PC-9 (cell line): Measurements from ENCODE around the gene CKAP2L. TPM values are rescaled to one million over a fixed set of nuclear protein-coding genes. Genes with fewer than 3 reads are reported as not detected.
A peak's percentile ranks its signal among the peaks of the same experiment; 100 is the strongest.

ENCODE experiments used
- BruUV-seq: library from RNA; stranded (reverse); fragments of 400-500 nt; replicated peaks from 2 replicates; lab custom pipeline; 2021; lab: Mats Ljungman, UMichigan
- CTCF ChIA-PET: fragments of 300-600 bp; sonication (Branson Sonifier 250); formaldehyde crosslinking; loops from one replicate; lab custom pipeline; 2022; ENCODE audit warnings: antibody characterized with exemption; lab: Charles Lee
- POLR2A ChIA-PET: fragments of 300-600 bp; sonication (Branson Sonifier 250); formaldehyde crosslinking; loops from one replicate; lab custom pipeline; 2022; ENCODE audit warnings: antibody characterized with exemption; ENCODE audit not compliant: unreplicated experiment; lab: Charles Lee
- DNase-seq, 2 experiments: peaks; one replicate each; pipeline versions ENCODE4 v3.0.0 to v3.0.0-alpha.2; 2015 to 2022; ENCODE audit warnings: mixed read lengths in 1 of 2
- H2AFZ ChIP-seq: fragments of 200-600 bp; sonication (generic); 2 replicates; pipeline ENCODE4 v1.8.1; 2017; ENCODE audit warnings: antibody characterized with exemption
- H3F3A ChIP-seq: fragments of 200-600 bp; sonication (generic); 2 replicates; pipeline ENCODE4 v1.8.1; 2017; ENCODE audit warnings: antibody characterized with exemption, mild to moderate bottlenecking, low read depth; ENCODE audit not compliant: insufficient read depth
- H3K27ac ChIP-seq: fragments of 200-600 bp; sonication (generic); 2 replicates; pipeline ENCODE4 v1.6.1; 2016; ENCODE audit warnings: mixed run types
- H3K27me3 ChIP-seq: fragments of 200-600 bp; sonication (generic); 2 replicates; pipeline ENCODE4 v1.6.1; 2016; ENCODE audit warnings: low read depth, mixed run types; ENCODE audit not compliant: insufficient read depth
- H3K36me3 ChIP-seq: fragments of 200-600 bp; sonication (generic); 2 replicates; pipeline ENCODE4 v1.6.1; 2016; ENCODE audit warnings: low read depth, mixed run types
- H3K4me1 ChIP-seq: fragments of 200-600 bp; sonication (generic); replicated peaks from 2 replicates; pipeline ENCODE4 v1.6.1; 2016; ENCODE audit warnings: mixed run types; ENCODE audit not compliant: insufficient read depth
- H3K4me2 ChIP-seq: fragments of 200-600 bp; sonication (generic); 2 replicates; pipeline ENCODE4 v1.6.1; 2017; ENCODE audit warnings: mixed run types
- H3K4me3 ChIP-seq: fragments of 200-600 bp; sonication (generic); 2 replicates; pipeline ENCODE4 v1.6.1; 2016; ENCODE audit warnings: mixed run types
- H3K79me2 ChIP-seq: fragments of 200-600 bp; sonication (generic); 2 replicates; pipeline ENCODE4 v1.6.1; 2017; ENCODE audit warnings: low read depth, mixed run types
- H3K9me2 ChIP-seq: fragments of 200-600 bp; sonication (generic); 2 replicates; pipeline ENCODE4 v1.8.1; 2017; ENCODE audit warnings: mild to moderate bottlenecking; ENCODE audit not compliant: insufficient read depth
- H3K9me3 ChIP-seq: fragments of 200-600 bp; sonication (generic); 2 replicates; pipeline ENCODE4 v1.8.1; 2016; ENCODE audit warnings: low read depth; ENCODE audit not compliant: insufficient read depth
- H4K20me1 ChIP-seq: fragments of 200-600 bp; sonication (generic); 2 replicates; pipeline ENCODE4 v1.8.1; 2017; ENCODE audit not compliant: insufficient read depth
- CTCF ChIP-seq: fragments of 200-600 bp; sonication (generic); conservative IDR thresholded peaks from 2 replicates; pipeline ENCODE4 v1.6.1; 2017; ENCODE audit warnings: mixed run types, antibody characterized with exemption, mild to moderate bottlenecking, moderate library complexity
- EZH2 ChIP-seq: fragments of 200-600 bp; sonication (generic); IDR thresholded peaks from 2 replicates; pipeline ENCODE4 v1.8.0; 2017; ENCODE audit warnings: antibody characterized with exemption, low read depth
- intact Hi-C: fragments of 100-400 bp; cut with micrococcal nuclease; formaldehyde crosslinking; loops from one replicate; pipeline ENCODE4 v1.10.0; 2022; ENCODE audit not compliant: unreplicated experiment
- total RNA-seq: library from RNA; stranded (reverse); gene quantifications from 2 replicates; pipeline ENCODE4 v1.2.3, GENCODE V29; 2021

The CKAP2L gene
- total RNA-seq, 1 experiment from 2014 or later = 28.7 TPM

GRCh38 chr2:112795774-112796173 is 31.4 kb upstream of the CKAP2L start:
- intact Hi-C loops = loop anchor here (2.0 kb wide), 1 partner anchor 41 kb away; the partner anchor contains the start of gene IL1B
- CTCF ChIA-PET = interaction anchor here (0.6 kb wide), 1 partner anchor 196 kb away, joined by 10 read pairs; no protein-coding TSS in a partner anchor
- no peak overlapping the region for H2AFZ ChIP-seq
- peaks cover 47% of the 10 kb centered on the region for H3F3A ChIP-seq
- TF ChIP-seq EZH2 = no peak
- no peak for TF ChIP-seq CTCF
- H4K20me1 ChIP-seq = no peaks in the 10 kb centered on the region
- BruUV-seq = no TSS peak
- peaks cover 17% of the 10 kb centered on the region for H3K9me3 ChIP-seq
- no peaks in the 10 kb centered on the region for H3K9me2 ChIP-seq
- no peaks in the 10 kb centered on the region for H3K27me3 ChIP-seq
- peaks cover 47% of the 10 kb centered on the region for H3K4me1 ChIP-seq
- H3K36me3 ChIP-seq = no peaks in the 10 kb centered on the region
- H3K4me3 ChIP-seq = no peak overlapping the region
- H3K79me2 ChIP-seq = no peaks in the 10 kb centered on the region
- peak overlapping the region; percentile 99 for H3K27ac ChIP-seq
- POLR2A ChIA-PET = interaction anchor here (0.7 kb wide), 1 partner anchor 16 kb away, joined by 4 read pairs; no protein-coding TSS in a partner anchor
- peak overlapping the region; percentile 57 for H3K4me2 ChIP-seq
- peak; percentile 70 to 92 for DNase-seq

GRCh38 chr2:112794841-112795240 is 30.4 kb upstream of the CKAP2L start:
- Histone ChIP-seq H3K79me2 (no peaks in the 10 kb centered on the region), H3K27ac (peak overlapping the region; percentile 99), H2AFZ (no peak overlapping the region), H3K9me2 (no peaks in the 10 kb centered on the region), H3K4me3 (0 out of 2 replicates have a peak overlapping the region, but pooled peaks have one; percentile 9), H4K20me1 (no peaks in the 10 kb centered on the region), H3K9me3 (peaks cover 20% of the 10 kb centered on the region), H3K4me1 (peaks cover 51% of the 10 kb centered on the region), H3K27me3 (no peaks in the 10 kb centered on the region), H3K4me2 (peak overlapping the region; percentile 57), H3F3A (peaks cover 47% of the 10 kb centered on the region), H3K36me3 (no peaks in the 10 kb centered on the region)
- no peak for TF ChIP-seq EZH2
- TF ChIP-seq CTCF = no peak
- intact Hi-C loops = loop anchor here (1.0 to 2.0 kb wide), 3 partner anchors 31 to 96 kb away; partner anchors contain the start of genes CKAP2L and IL1B
- ChIA-PET POLR2A (interaction anchor here (0.6 kb wide), 1 partner anchor 148 kb away, joined by 5 read pairs; no protein-coding TSS in a partner anchor), CTCF (no interaction called here)
- DNase-seq = peak in 1 of 2 experiments; percentile 39
- BruUV-seq = no TSS peak

GRCh38 chr2:112794131-112794733 is 29.8 kb upstream of the CKAP2L start:
- CTCF ChIA-PET = interaction anchor here (0.7 to 0.8 kb wide), 2 partner anchors 10 to 147 kb away, joined by 3 read pairs; no protein-coding TSS in a partner anchor
- H3K4me2 ChIP-seq = peak overlapping the region; percentile 57
- no TSS peak for BruUV-seq
- H3K9me2 ChIP-seq = no peaks in the 10 kb centered on the region
- H3K9me3 ChIP-seq = peaks cover 21% of the 10 kb centered on the region
- H3K4me3 ChIP-seq = peak overlapping the region; percentile 13; the same call in 1 of the 2 replicates
- H3K36me3 ChIP-seq = no peaks in the 10 kb centered on the region
- TF ChIP-seq EZH2 = no peak
- TF ChIP-seq CTCF = no peak
- intact Hi-C loops = loop anchor here (1.0 to 2.0 kb wide), 3 partner anchors 30 to 97 kb away; partner anchors contain the start of genes CKAP2L and IL1B
- H3K27ac ChIP-seq = peak overlapping the region; percentile 99
- no peaks in the 10 kb centered on the region for H3K79me2 ChIP-seq
- peak; percentile 74 to 97 for DNase-seq
- H4K20me1 ChIP-seq = no peaks in the 10 kb centered on the region
- H3K27me3 ChIP-seq = no peaks in the 10 kb centered on the region
- H3K4me1 ChIP-seq = peaks cover 51% of the 10 kb centered on the region
- POLR2A ChIA-PET = no interaction called here
- H3F3A ChIP-seq = peaks cover 47% of the 10 kb centered on the region
- H2AFZ ChIP-seq = no peak overlapping the region
